K562 (cell line): ENCODE results near the gene ERGIC3. TPM values are rescaled to one million over a fixed set of nuclear protein-coding genes. Genes with fewer than 3 reads are reported as not detected.

ENCODE experiments used
- CHD2 ChIP-seq: IDR thresholded peaks from 2 replicates; pipeline ENCODE4 v1.6.1; 2011; ENCODE audit warnings: low read depth, low read length
- EP400 ChIP-seq: fragments of 450-650 bp; IDR thresholded peaks from 2 replicates; pipeline ENCODE4 v1.6.1; 2017; ENCODE audit warnings: antibody characterized with exemption, mild to moderate bottlenecking, moderate library complexity
- ESRRB ChIP-seq: fragments of 250-450 bp; sonication (Bioruptor Pico); IDR thresholded peaks from 2 replicates; pipeline ENCODE4 v1.5.0; 2020; ENCODE audit warnings: mild to moderate bottlenecking, moderate library complexity, borderline replicate concordance
- ETV6 ChIP-seq, 3 experiments: fragments of 150-350 bp in 1 of 3; sonication (generic) in 1 of 3; formaldehyde crosslinking in 1 of 3; IDR thresholded peaks; 2 replicates each; pipeline versions ENCODE4 v1.6.1 to v1.8.0; 2014 to 2022; ENCODE audit warnings: borderline replicate concordance in 2 of 3, low read depth in 2 of 3, antibody characterized with exemption in 1 of 3, low read length in 1 of 3, mild to moderate bottlenecking in 1 of 3, missing genetic modification reagents in 1 of 3
- FOXJ3 ChIP-seq: sonication (generic); formaldehyde crosslinking; IDR thresholded peaks from 2 replicates; pipeline ENCODE4 v1.4.0; 2020; ENCODE audit warnings: mild to moderate bottlenecking, missing genetic modification reagents
- HCFC1 ChIP-seq: IDR thresholded peaks from 2 replicates; pipeline ENCODE4 v1.6.1; 2012; ENCODE audit warnings: low read depth, low read length, improper control_type of control experiment
- JUND ChIP-seq, 2 experiments: IDR thresholded peaks; 2 replicates in 1 of 2; 3 replicates in 1 of 2; pipeline ENCODE4 v1.6.1; 2011; ENCODE audit warnings: borderline replicate concordance in 2 of 2, low read depth in 2 of 2, low read length in 2 of 2, improper control_type of control experiment in 1 of 2, missing biosample characterization in 1 of 2, missing genetic modification characterization in 1 of 2, missing genetic modification reagents in 1 of 2
- MTA3 ChIP-seq: fragments of 450-650 bp; formaldehyde crosslinking; IDR thresholded peaks from 2 replicates; pipeline ENCODE4 v1.6.1; 2017; ENCODE audit warnings: mild to moderate bottlenecking, borderline replicate concordance
- NCOR1 ChIP-seq: fragments of 450-650 bp; IDR thresholded peaks from 2 replicates; pipeline ENCODE4 v1.6.1; 2016; ENCODE audit warnings: mild to moderate bottlenecking, moderate library complexity
- RCOR1 ChIP-seq, 2 experiments: IDR thresholded peaks; 2 replicates each; pipeline ENCODE4 v1.6.1; 2012; ENCODE audit warnings: low read depth in 2 of 2, low read length in 2 of 2, borderline replicate concordance in 1 of 2, improper control_type of control experiment in 1 of 2
- RERE ChIP-seq: sonication (generic); formaldehyde crosslinking; IDR thresholded peaks from 2 replicates; pipeline ENCODE4 v1.8.0; 2023; ENCODE audit warnings: missing genetic modification reagents, mild to moderate bottlenecking, borderline replicate concordance
- TCF15 ChIP-seq: fragments of 250-450 bp; sonication (Bioruptor Pico); IDR thresholded peaks from 2 replicates; pipeline ENCODE4 v1.8.0; 2022; ENCODE audit warnings: moderate library complexity, mild to moderate bottlenecking, inconsistent platforms
- USF2 ChIP-seq: sonication (generic); formaldehyde crosslinking; IDR thresholded peaks from 2 replicates; pipeline ENCODE4 v1.5.0; 2020; ENCODE audit warnings: missing genetic modification reagents
- ZNF175 ChIP-seq: fragments of 200-800 bp; sonication (Bioruptor generic); IDR thresholded peaks from 2 replicates; pipeline ENCODE4 v1.6.1; 2016; ENCODE audit warnings: low read depth, mild to moderate bottlenecking, missing genetic modification characterization, missing compliant biosample characterization
- ZNF280B ChIP-seq: fragments of 250-450 bp; sonication (Bioruptor Pico); IDR thresholded peaks from 2 replicates; pipeline ENCODE4 v1.5.1; 2021; ENCODE audit warnings: mild to moderate bottlenecking
- ZNF3 ChIP-seq: fragments of 250-450 bp; sonication (Bioruptor Pico); IDR thresholded peaks from 2 replicates; pipeline ENCODE4 v1.5.0; 2021; ENCODE audit warnings: mild to moderate bottlenecking, moderate library complexity
- ZNF408 ChIP-seq: fragments of 250-450 bp; sonication (Bioruptor Pico); IDR thresholded peaks from 2 replicates; pipeline ENCODE4 v1.4.0; 2020; ENCODE audit warnings: low read depth, mild to moderate bottlenecking, moderate library complexity
- polyA plus RNA-seq, 8 experiments: library from polyadenylated mRNA; depleted of rRNA in 4 of 8; stranded (reverse) in 5 of 8; unstranded in 3 of 8; fragments of >200 nt; fragmentation: Nextera tagmentation in 2 of 8; fragmentation: Illumina TruSeq in 1 of 8; extraction: Ambion mirVana in 2 of 8; extraction: Trizol in 1 of 8; gene quantifications; 2 replicates each; pipeline versions ENCODE4 v1.2.1 to v1.2.3, GENCODE V29; 2011 to 2014; ENCODE audit warnings: inconsistent platforms in 1 of 8, missing spikeins in 1 of 8
- total RNA-seq, 7 experiments: library from RNA; depleted of rRNA in 6 of 7; stranded (reverse); fragments of >200 nt in 6 of 7; fragmentation: Illumina TruSeq in 2 of 7; extraction: Trizol in 2 of 7; gene quantifications; 2 replicates each; pipeline versions ENCODE4 v1.2.1 to v1.2.3, GENCODE V29; 2011 to 2021; ENCODE audit warnings: low replicate concordance in 1 of 7

ERGIC3 gene
- total and polyA plus RNA-seq, 9 of the 15 experiments (the other 6 are each of a cell fraction or from before 2014, with no cell fraction given), result 121 to 278 (median 184) TPM

- peak; percentile 2; the same call in 1 of the 2 replicates for TF ChIP-seq JUND (IDR thresholded peaks at IDR 0.05; ENCODE audit: borderline replicate concordance, low read depth, low read length)
- no peak; the same call in 2 of the 3 replicates for TF ChIP-seq JUND (tag; IDR thresholded peaks at IDR 0.05; ENCODE audit: borderline replicate concordance, low read depth, low read length)
- no peak for TF ChIP-seq NCOR1
- TF ChIP-seq ETV6 (IDR thresholded peaks at IDR 0.05; ENCODE audit: borderline replicate concordance in 1 of 2, low read depth in 2 of 2, low read length in 1 of 2), result no peak
- TF ChIP-seq ETV6 (CRISPR knock-in tag; IDR thresholded peaks at IDR 0.05; ENCODE audit: borderline replicate concordance), result peak; percentile 70; the same call in 1 of the 2 replicates
- TF ChIP-seq EP400, result peak; percentile 91
- 0 out of 2 replicates have a peak, but pooled peaks have one; percentile 9 for TF ChIP-seq CHD2
- peak; percentile 66 for TF ChIP-seq HCFC1
- no peak; a peak in 2 of 4 replicates for TF ChIP-seq RCOR1 (IDR thresholded peaks at IDR 0.05; ENCODE audit: borderline replicate concordance in 1 of 2, low read depth in 2 of 2, low read length in 2 of 2)
- TF ChIP-seq ZNF408 (CRISPR knock-in tag), result no peak
- TF ChIP-seq MTA3, result no peak; the same call in 1 of the 2 replicates
- no peak for TF ChIP-seq FOXJ3
- no peak for TF ChIP-seq ZNF175 (CRISPR knock-in tag)
- TF ChIP-seq RERE, result no peak
- no peak for TF ChIP-seq ZNF3
- no peak for TF ChIP-seq TCF15 (CRISPR knock-in tag)
- no peak for TF ChIP-seq USF2 (CRISPR knock-in tag)
- TF ChIP-seq ZNF280B (CRISPR knock-in tag), result no peak
- TF ChIP-seq ESRRB, result no peak
Observed at GRCh38 chr20:35541783-35542662, at the start of gene ERGIC3 (continued).
